AG09319 (cell line): Measurements from ENCODE around the gene OLIG3.

ENCODE experiments used
- DNase-seq: peaks from one replicate; pipeline ENCODE4 v3.0.0-alpha.2; 2010; ENCODE audit warnings: low read depth; ENCODE audit errors: extremely low read depth
- TF ChIP-seq, protein P1 (sequence below): IDR thresholded peaks from 2 replicates; pipeline ENCODE4 v1.5.1; 2011; ENCODE audit warnings: low read depth, mild to moderate bottlenecking, inconsistent platforms, low read length, moderate library complexity

OLIG3 gene

GRCh38 chr6:137480431-137480830 lies 13.8 kb downstream of the OLIG3 start:
- TF ChIP-seq, protein P1, sequence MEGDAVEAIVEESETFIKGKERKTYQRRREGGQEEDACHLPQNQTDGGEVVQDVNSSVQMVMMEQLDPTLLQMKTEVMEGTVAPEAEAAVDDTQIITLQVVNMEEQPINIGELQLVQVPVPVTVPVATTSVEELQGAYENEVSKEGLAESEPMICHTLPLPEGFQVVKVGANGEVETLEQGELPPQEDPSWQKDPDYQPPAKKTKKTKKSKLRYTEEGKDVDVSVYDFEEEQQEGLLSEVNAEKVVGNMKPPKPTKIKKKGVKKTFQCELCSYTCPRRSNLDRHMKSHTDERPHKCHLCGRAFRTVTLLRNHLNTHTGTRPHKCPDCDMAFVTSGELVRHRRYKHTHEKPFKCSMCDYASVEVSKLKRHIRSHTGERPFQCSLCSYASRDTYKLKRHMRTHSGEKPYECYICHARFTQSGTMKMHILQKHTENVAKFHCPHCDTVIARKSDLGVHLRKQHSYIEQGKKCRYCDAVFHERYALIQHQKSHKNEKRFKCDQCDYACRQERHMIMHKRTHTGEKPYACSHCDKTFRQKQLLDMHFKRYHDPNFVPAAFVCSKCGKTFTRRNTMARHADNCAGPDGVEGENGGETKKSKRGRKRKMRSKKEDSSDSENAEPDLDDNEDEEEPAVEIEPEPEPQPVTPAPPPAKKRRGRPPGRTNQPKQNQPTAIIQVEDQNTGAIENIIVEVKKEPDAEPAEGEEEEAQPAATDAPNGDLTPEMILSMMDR: no peak
- DNase-seq: no peak

- TF ChIP-seq, protein P1: no peak; the same call in 1 of the 2 replicates
- no peak for DNase-seq
These were observed 19.1 kb downstream of the OLIG3 start for GRCh38 chr6:137475103-137475502.

GRCh38 chr6:137473598-137473997 lies 20.6 kb downstream of the OLIG3 start:
- no peak for DNase-seq
- TF ChIP-seq, protein P1: no peak

GRCh38 chr6:137472641-137473137 lies 21.5 kb downstream of the OLIG3 start:
- TF ChIP-seq, protein P1: no peak
- DNase-seq: no peak

DNA sequence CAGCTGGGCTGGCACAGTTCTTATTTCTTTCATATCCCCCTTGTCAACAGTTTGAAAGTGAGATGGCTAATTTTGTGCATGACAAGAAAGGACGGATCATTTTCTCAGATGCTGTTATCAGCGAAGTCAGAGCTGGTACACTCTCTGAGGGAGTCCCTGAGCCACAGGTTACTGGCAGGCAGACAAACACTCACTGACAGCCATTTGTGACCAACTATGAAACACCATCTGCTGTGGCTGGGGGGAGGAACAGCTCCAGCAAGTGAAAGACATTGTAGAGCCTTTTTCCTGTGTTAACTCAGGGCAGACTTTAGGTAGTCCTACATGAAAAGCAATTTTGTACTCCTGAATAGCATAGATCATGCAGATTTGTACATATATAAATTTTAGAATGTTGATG lies 22.2 kb downstream of the OLIG3 start:
- no peak for DNase-seq
- TF ChIP-seq, protein P1: no peak

- TF ChIP-seq, protein P1: no peak
- no peak for DNase-seq
These were observed 22.7 kb downstream of the OLIG3 start for GRCh38 chr6:137471497-137471896.

- TF ChIP-seq, protein P1: no peak
- no peak for DNase-seq
These were observed 27.0 kb downstream of the OLIG3 start for GRCh38 chr6:137467211-137467610.
